Ascending aorta (tissue), 2 donors: ENCODE measurements around the gene UCMA. TPM values are rescaled to one million over a fixed set of nuclear protein-coding genes. Genes with fewer than 3 reads are reported as not detected.

ENCODE experiments used
- DNase-seq, 2 donors: peaks; one replicate each; pipeline ENCODE4 v3.0.0-alpha.2; 2019; ENCODE audit warnings: low spot score in 2 of 2
- H3K27ac ChIP-seq, 2 donors: fragments of 200-600 bp; sonication (generic); one replicate each; pipeline ENCODE4 v1.5.1; 2016 to 2017; ENCODE audit warnings: mild to moderate bottlenecking in 1 of 2
- H3K27me3 ChIP-seq: fragments of 200-600 bp; sonication (generic); one replicate; pipeline ENCODE4 v1.5.1; 2017
- H3K36me3 ChIP-seq, 2 donors: fragments of 200-600 bp; sonication (generic); one replicate each; pipeline ENCODE4 v1.5.1; 2016
- H3K4me1 ChIP-seq, 2 donors: fragments of 200-600 bp; sonication (generic); one replicate each; pipeline ENCODE4 v1.5.1; 2016 to 2017; ENCODE audit warnings: mild to moderate bottlenecking in 1 of 2
- H3K4me3 ChIP-seq, 2 donors: fragments of 200-600 bp; sonication (generic); one replicate each; pipeline ENCODE4 v1.5.1; 2016 to 2017; ENCODE audit warnings: mild to moderate bottlenecking in 1 of 2
- H3K9me3 ChIP-seq, 2 donors: fragments of 200-600 bp; sonication (generic); one replicate each; pipeline ENCODE4 v1.5.1; 2016
- CTCF ChIP-seq, 3 experiments: fragments of 200-600 bp in 2 of 3; fragments of 450-650 bp in 1 of 3; sonication (generic) in 2 of 3; IDR thresholded peaks; one replicate each; pipeline ENCODE4 v1.5.1; 2016 to 2019; ENCODE audit warnings: antibody characterized with exemption in 3 of 3, mild to moderate bottlenecking in 1 of 3, moderate library complexity in 1 of 3
- intact Hi-C: fragments of 100-400 bp; cut with DNase I; formaldehyde crosslinking; loops from one replicate; pipeline ENCODE4 v1.15.1; 2023
- total RNA-seq: library from RNA; depleted of rRNA; stranded (reverse); fragments of >200 nt; gene quantifications from one replicate; pipeline ENCODE4 v1.1.0, GENCODE V29; 2016

Gene UCMA
- total RNA-seq, 1 donor from 2014 or later, result not detected

GRCh38 chr10:13187135-13187534 lies 47.0 kb downstream of the UCMA start:
- no peaks in the 10 kb centered on the region for H3K9me3 ChIP-seq
- H3K27me3 ChIP-seq, result no peaks in the 10 kb centered on the region
- no peak for DNase-seq
- H3K27ac ChIP-seq, result no peak overlapping the region
- intact Hi-C loops, result no loop called here
- H3K36me3 ChIP-seq, result no peaks in the 10 kb centered on the region
- no peak overlapping the region for H3K4me3 ChIP-seq
- no peak for TF ChIP-seq CTCF (IDR thresholded peaks at IDR 0.05)
- H3K4me1 ChIP-seq, result no peaks in the 10 kb centered on the region

GRCh38 chr10:13184730-13185514 lies 49.3 kb downstream of the UCMA start:
- DNase-seq, result no peak
- intact Hi-C loops, result no loop called here
- TF ChIP-seq CTCF (IDR thresholded peaks at IDR 0.05), result no peak
- no peak overlapping the region for H3K27ac ChIP-seq
- no peak overlapping the region for H3K4me3 ChIP-seq
- H3K9me3 ChIP-seq, result no peaks in the 10 kb centered on the region
- no peaks in the 10 kb centered on the region for H3K36me3 ChIP-seq
- H3K27me3 ChIP-seq, result no peaks in the 10 kb centered on the region
- no peaks in the 10 kb centered on the region for H3K4me1 ChIP-seq

- Histone ChIP-seq H3K9me3 (no peaks in the 10 kb centered on the region), H3K27ac (no peak overlapping the region), H3K36me3 (no peaks in the 10 kb centered on the region), H3K27me3 (no peaks in the 10 kb centered on the region), H3K4me3 (no peak overlapping the region), H3K4me1 (no peaks in the 10 kb centered on the region)
- no peak for DNase-seq
- intact Hi-C loops, result no loop called here
- TF ChIP-seq CTCF (IDR thresholded peaks at IDR 0.05), result no peak
These were observed 49.9 kb downstream of the UCMA start for GRCh38 chr10:13184276-13184675.

GRCh38 chr10:13183625-13184024 lies 50.5 kb downstream of the UCMA start:
- H3K27me3 ChIP-seq, result no peaks in the 10 kb centered on the region
- H3K27ac ChIP-seq, result no peak overlapping the region
- no peaks in the 10 kb centered on the region for H3K9me3 ChIP-seq
- H3K4me1 ChIP-seq, result no peaks in the 10 kb centered on the region
- TF ChIP-seq CTCF (IDR thresholded peaks at IDR 0.05), result no peak
- intact Hi-C loops, result no loop called here
- no peak for DNase-seq
- no peaks in the 10 kb centered on the region for H3K36me3 ChIP-seq
- H3K4me3 ChIP-seq, result no peak overlapping the region

- H3K9me3 ChIP-seq, result no peaks in the 10 kb centered on the region
- H3K4me1 ChIP-seq, result no peaks in the 10 kb centered on the region
- no peaks in the 10 kb centered on the region for H3K27me3 ChIP-seq
- H3K36me3 ChIP-seq, result no peaks in the 10 kb centered on the region
- no peak overlapping the region for H3K4me3 ChIP-seq
- H3K27ac ChIP-seq, result no peak overlapping the region
- TF ChIP-seq CTCF (IDR thresholded peaks at IDR 0.05), result no peak
- intact Hi-C loops, result no loop called here
- DNase-seq, result no peak
These were observed 51.8 kb downstream of the UCMA start for GRCh38 chr10:13182424-13182823.
